ENCODE measurements around the gene AFAP1.

DNA sequence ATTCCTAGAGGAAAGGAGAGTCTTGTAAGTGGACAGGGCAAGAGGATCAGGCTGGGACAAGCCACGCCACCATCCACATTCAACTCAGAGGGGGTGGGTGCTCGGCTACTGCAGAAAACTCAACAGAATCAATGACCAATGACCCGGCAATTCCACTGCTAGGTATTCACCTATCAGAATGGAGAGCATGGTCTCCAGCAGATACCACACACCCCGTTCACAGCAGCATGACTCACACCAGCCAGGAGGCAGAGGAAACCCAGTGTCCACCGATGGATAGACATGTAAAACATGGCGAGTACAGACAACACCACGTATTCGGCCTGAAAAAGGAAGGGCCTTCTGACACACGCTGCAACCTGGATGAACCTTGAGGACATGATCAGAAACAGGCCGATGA is 175.9 kb downstream of the AFAP1 start:
- TF ChIP-seq CTCF (IDR thresholded peaks at IDR 0.05; ENCODE audit: insufficient read depth, low read depth, low read length): no peak
- no peak for TF ChIP-seq EZH2 (IDR thresholded peaks at IDR 0.05; ENCODE audit: insufficient read depth, low read length)

All from astrocyte (in vitro differentiated cells and primary cell).